ENCODE results near the gene ZNF710. TPM values are rescaled to one million over a fixed set of nuclear protein-coding genes. Genes with fewer than 3 reads are reported as not detected.

ZNF710 gene
- total and polyA plus RNA-seq, 2 donors (not counting 3 experiments of a cell fraction or from before 2014, with no cell fraction given), result 8.9 to 32.4 TPM

GRCh38 chr15:90036343-90036742 lies 35.2 kb downstream of the ZNF710 start:
- peaks cover 51% of the 10 kb centered on the region for H3K4me1 ChIP-seq (ENCODE audit: control insufficient read depth, extremely low read depth, insufficient read depth, low read length)
- no peaks in the 10 kb centered on the region for H3K9me1 ChIP-seq (replicated peaks; ENCODE audit: control insufficient read depth, extremely low read depth, insufficient read depth, low read length)
- dilution Hi-C loops (cut with MboI; ENCODE audit: extremely low pct_ligation_motif_present, low sequenced_read_pairs) (no loop called here), intact Hi-C loops (cut with micrococcal nuclease) (no loop called here)
- H3K9me3 ChIP-seq (replicated peaks; ENCODE audit: control insufficient read depth, insufficient read depth, low read length), result no peaks in the 10 kb centered on the region
- H3K36me3 ChIP-seq (ENCODE audit: control insufficient read depth in 2 of 2, extremely low read depth in 1 of 2, insufficient read depth in 2 of 2, low read length in 2 of 2), result no peaks in the 10 kb centered on the region
- no TSS peak for BruUV-seq (replicated peaks)
- TF ChIP-seq POLR2AphosphoS5 (IDR thresholded peaks at IDR 0.05; ENCODE audit: insufficient read depth, low read depth, low read length) (no peak), FOS (IDR thresholded peaks at IDR 0.05; ENCODE audit: borderline replicate concordance, insufficient read depth, low read length) (no peak), GATA2 (IDR thresholded peaks at IDR 0.05; ENCODE audit: insufficient read depth, insufficient read length, low read depth, low read length) (no peak), POLR2A (IDR thresholded peaks at IDR 0.05; ENCODE audit: low read depth, low read length) (no peak), MYC (IDR thresholded peaks at IDR 0.05; ENCODE audit: low read depth, low read length) (no peak), CTCF (IDR thresholded peaks at IDR 0.05; ENCODE audit: extremely low read depth in 1 of 2, insufficient read depth in 1 of 2, low read depth in 1 of 2, low read length in 2 of 2) (no peak), MAX (IDR thresholded peaks at IDR 0.05; ENCODE audit: insufficient read depth, insufficient read length) (no peak), JUN (IDR thresholded peaks at IDR 0.05; ENCODE audit: borderline replicate concordance, insufficient read depth, insufficient read length, low read depth) (no peak), EZH2 (IDR thresholded peaks at IDR 0.05; ENCODE audit: borderline replicate concordance, low read depth, low read length, severe bottlenecking) (no peak)
- FAIRE-seq (no peak), DNase-seq (ENCODE audit: low read depth, low spot score) (no peak)
- ChIA-PET CTCF (interaction anchor here (1.4 kb wide), 1 partner anchor 34 kb away, joined by 5 read pairs; no protein-coding TSS in a partner anchor), POLR2A (no interaction called here)
- H3K4me2 ChIP-seq (ENCODE audit: insufficient read depth, low read length), result no peak overlapping the region
- peaks cover 21% of the 10 kb centered on the region for H3K79me2 ChIP-seq (ENCODE audit: control insufficient read depth, insufficient read depth, low read length)
- H3K27me3 ChIP-seq (ENCODE audit: control insufficient read depth in 2 of 2, insufficient read depth in 2 of 2, low read length in 2 of 2), result no peaks in the 10 kb centered on the region
- no peaks in the 10 kb centered on the region for H4K20me1 ChIP-seq (replicated peaks; ENCODE audit: control insufficient read depth, extremely low read depth, insufficient read depth, low read length)
- H2AFZ ChIP-seq (ENCODE audit: low read depth, low read length), result no peak overlapping the region
- H3K9ac ChIP-seq (replicated peaks; ENCODE audit: extremely low read depth, insufficient read depth, low read length), result no peak overlapping the region
- peak overlapping the region; percentile 72 for H3K27ac ChIP-seq (ENCODE audit: insufficient read depth, low read depth, low read length)
- no peak overlapping the region for H3K4me3 ChIP-seq (replicated peaks in 1 of 3; ENCODE audit: insufficient read depth in 1 of 3, low read depth in 1 of 3, low read length in 3 of 3)
